GM18511 (cell line): ENCODE results near the gene REG3G.
A peak's percentile ranks its signal among the peaks of the same experiment; 100 is the strongest.

ENCODE experiments used
- ATAC-seq: cut with Tn5 transposase; IDR thresholded peaks from one replicate; pipeline ENCODE4 v1.9.1; 2021; ENCODE audit warnings: mild to moderate bottlenecking, moderate library complexity; ENCODE audit not compliant: unreplicated experiment

Gene REG3G

DNA sequence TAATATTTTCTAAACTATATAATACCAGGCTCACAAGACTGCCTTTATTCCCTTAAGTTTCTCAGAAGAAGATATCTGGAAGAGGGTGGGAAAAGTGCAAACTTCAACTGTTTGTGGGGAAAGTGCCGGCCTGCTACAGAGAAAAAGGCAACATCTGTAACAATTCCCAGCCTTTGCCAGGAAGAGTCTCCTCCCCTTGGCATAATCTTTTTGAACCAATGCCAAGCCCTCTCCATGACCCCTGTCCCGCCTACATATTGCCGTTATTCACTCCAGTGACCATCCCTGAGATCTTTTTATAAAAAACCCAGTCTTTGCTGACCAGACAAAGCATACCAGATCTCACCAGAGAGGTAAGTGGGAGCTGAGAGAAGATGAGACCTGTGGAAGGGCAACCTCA lies at the start of gene REG3G:
Gene REG3G, plus strand, starts transcription at position 282 of the 400 bp plus-strand sequence. CDS start 392 bp downstream, outside the sequence.
- no peak for ATAC-seq

DNA sequence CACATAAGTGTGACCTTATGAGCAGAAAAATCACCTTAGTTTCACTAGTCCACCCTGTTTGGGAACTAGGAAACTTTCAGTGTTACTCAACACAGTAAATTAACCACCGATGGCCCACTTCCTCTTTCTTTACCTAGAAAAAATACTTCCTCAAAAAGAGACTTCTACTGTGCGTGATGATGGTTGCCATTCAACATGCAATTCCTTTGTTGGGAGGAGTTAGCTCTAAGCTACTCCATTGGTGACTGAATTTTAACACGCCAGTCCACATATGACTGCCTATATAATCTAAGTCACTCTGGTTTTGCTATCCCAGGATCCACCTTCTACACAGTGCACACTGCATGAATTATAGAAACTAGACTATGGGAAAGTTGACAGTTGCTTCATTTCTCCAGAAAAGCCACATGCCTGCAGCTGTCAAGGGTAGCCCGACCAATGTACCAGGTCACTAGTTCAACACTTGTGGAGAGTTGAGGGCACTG lies 47.8 kb upstream of the REG3G start:
- ATAC-seq, result peak; percentile 95

DNA sequence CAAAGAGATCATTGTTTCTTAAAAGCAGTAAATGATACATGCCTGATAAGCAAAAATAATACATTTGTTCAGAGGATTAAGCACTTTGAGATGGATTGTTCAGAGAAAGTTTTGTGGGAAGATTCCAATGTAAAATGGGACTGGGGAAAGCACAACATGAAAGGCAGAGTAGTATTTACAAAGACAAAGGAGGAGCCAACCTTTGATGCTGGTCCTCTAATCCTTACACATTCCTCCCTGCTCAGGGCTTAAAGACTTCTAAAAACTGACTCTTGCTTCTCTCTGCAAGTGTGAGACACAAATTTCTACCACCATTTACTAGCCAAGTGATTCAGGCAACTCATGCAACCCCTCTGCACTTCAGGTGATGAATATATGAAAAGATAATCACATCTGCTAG lies 47.2 kb upstream of the REG3G start:
- no peak for ATAC-seq

DNA sequence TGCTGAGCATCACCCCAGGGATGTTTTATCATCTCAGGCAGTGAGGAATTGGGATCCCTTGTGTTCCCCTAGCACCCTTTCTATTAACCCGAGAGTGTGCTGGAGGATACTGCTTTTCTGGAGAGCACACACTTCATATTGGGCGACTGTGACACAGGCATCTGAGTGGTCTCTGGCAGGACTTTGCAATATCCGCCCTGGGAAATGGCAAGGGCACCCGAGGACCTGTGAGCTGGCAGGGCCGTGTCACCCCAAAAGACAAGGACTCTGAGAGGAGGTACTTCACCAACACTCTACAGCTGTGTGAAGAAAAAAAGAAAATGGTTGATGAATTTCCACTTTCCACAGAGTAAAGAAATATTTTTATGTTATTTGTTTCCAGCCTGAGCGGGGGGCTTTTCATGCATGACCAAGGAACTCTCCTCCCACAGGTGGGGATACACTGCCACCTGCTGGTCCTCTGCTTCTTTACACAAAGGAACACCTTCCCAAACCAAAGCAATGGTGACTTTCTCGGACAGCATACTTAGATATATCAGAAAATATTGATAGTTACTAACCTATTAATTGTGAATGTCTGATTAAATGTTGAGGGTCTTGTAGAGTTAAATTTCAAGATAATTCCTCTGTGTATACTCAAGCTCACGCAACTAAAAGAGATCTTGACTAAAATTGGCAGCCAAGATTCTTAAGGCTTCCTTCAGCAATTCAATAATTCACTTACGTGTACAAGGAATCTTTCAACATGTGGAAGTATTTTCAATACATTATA lies 45.9 kb upstream of the REG3G start:
- peak; percentile 40 for ATAC-seq

DNA sequence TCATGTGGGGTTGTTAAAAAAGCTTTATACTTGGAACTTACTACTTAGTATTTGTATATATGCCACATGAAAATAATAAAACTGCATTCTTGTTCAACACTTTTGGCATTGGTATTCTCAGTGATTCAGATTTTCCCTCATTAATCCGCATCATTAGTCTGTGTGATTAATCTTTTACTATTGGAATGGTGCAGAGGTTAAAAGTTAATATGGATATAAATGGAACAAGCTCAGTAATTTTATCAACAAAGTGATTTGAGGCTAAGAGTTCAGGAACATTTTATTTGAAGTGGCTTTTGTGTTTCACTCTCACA lies 45.4 kb upstream of the REG3G start:
- ATAC-seq, result no peak

DNA sequence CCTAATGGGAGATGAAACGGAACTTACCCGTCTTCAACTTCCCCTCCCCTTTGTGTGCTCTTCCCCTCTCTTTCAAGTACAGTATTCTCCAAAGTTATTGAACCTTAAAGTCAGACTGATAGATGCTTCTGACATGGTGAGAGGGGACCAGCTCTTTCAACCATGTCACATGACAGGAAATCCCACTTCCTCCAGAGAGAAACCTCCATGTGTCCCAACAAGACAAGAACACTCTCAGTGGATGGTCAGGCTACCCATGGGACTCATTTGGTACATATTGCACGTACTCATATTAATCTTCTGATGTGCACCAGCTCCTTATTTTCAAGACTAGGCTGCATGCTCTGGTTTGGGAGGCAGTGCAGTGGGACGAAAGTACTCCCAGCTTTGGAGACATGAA lies 44.6 kb upstream of the REG3G start:
- ATAC-seq, result no peak

DNA sequence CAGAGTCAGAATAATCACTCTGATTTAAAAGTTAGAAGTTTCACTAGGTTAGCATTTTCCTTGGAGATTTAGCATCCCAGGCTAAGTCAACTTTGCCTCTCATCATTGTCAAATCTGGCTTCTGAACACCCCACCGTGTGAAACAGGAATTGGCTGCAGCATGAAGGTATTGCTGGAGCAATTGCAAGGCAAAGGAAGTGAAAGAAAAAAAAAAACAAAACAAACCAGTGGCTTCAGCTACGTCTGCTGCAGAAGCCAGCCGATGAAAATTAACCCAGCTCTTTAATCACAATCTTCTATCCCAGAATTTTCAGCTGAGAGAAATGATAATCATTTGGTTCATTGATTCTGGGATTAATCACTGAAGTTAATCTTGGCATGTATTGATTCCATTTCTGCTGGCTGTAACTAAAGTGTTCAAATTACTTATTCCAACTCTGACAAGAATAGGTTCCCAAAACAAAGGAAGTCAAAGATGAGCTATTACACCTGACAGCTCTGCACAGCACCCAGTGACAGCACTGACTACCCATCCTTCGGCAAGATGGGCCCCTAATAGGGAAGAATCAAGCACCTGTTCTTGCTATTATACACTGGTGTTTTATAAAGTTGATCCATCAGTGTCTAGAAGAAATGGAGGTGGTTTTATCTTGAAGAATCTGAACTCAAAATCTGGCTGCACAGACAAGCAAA lies 42.7 kb upstream of the REG3G start:
- ATAC-seq, result no peak

DNA sequence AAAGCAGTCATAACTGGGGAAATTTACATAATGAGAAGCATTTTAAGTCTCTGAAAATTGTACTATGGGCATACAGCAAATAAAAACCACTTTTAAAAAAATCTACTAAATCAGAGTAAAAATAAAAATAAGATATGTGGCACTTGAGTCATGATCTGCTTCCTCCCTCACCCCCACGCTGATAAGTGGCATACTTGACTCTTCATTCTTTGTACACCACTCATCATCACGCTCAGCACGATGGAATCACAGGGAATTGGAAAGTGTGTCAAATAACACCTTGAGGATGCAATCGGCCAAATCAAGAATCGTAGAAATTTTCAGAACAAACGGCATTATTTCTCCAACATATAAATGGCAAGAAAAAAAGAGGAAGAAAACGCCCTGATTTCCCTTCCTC lies 41.1 kb upstream of the REG3G start:
- no peak for ATAC-seq

DNA sequence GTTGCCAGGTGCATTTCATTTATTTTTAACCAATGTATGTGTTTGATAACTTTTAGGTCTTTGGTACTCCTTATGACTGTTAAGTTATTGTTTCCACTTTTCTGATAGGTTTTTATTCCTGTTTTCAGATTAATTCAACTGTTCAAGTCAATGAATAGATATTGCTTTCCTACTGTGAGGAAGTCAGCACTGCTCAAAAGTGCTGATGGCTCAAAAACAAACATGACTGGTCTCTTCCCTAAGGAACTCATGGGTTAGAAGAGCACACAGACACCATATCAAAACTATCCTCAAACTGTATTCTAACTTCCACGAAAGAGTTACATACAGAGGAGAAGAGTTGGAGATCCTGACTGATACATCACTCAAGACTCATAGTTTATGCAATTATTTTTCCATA lies 39.9 kb upstream of the REG3G start:
- no peak for ATAC-seq

DNA sequence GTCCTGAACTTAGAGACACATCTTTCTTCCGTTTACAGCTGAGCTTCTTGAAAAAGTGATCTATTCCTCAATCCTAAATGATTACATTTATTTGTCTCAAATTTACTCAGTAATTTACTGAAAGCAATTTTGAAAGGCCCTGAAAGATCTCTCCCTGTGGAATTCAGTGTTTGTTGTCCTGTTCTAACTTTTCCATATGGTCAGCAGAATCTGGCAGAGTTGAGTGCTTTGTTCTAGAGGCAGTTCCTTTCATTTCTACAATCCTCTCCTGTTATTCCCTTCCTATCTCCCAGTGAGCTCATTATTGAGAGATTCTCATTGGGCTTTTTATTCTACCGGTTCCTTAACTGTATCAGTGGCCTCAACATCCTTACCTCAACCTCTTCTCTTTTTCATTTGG lies 36.5 kb upstream of the REG3G start:
- ATAC-seq, result no peak

DNA sequence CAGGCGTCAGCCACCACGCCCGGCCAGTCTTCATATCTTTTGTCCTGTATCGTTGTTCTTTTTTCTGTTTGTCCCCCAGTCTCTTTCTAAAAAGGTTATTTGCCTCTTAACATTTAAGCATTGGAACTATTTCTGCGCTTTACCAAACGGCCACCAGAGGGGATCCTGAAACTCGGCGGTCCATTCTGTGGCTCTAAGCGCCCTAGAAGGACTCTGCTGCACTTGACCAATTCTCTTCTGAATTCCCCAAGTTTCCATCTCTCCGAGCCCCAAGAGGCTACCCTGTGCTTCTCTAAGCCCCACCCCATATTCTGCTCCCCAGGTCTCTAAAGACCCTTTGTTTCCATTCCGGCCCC lies 33.1 kb upstream of the REG3G start:
- ATAC-seq, result no peak

DNA sequence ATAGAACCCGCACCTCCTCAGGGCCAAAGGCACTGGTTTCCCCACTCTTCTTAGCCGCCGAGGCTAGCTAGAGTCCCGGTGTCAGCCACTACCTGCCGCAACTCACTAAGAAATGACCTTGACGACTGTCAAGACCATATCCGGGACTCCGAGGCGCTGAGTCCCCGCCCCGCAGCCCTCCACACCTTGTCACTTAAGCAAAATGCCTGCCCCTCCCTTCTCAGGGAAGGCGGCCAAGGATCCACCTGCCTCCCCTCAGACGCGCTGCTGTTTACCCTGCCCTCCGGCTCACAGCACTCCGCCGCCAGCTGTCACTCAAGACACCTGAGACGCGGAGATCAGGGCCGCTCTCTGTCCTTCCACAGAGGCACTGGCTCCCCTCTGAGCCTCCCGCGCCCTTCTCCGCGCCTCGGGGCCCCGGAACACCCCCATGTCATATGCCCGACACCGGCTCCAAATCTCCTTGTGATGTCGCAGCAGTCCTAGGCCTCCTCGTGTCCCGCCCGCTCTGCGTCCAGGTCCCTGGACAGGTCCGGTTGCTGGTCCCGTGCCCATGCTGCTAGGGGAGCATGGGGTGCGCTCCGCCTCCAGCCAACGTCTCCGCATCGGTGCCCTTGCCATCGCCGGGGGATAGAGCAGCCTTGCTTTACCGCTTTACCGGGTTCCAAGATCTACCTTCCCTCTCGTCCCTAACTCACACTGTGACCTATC lies 32.5 kb upstream of the REG3G start:
- ATAC-seq, result no peak

DNA sequence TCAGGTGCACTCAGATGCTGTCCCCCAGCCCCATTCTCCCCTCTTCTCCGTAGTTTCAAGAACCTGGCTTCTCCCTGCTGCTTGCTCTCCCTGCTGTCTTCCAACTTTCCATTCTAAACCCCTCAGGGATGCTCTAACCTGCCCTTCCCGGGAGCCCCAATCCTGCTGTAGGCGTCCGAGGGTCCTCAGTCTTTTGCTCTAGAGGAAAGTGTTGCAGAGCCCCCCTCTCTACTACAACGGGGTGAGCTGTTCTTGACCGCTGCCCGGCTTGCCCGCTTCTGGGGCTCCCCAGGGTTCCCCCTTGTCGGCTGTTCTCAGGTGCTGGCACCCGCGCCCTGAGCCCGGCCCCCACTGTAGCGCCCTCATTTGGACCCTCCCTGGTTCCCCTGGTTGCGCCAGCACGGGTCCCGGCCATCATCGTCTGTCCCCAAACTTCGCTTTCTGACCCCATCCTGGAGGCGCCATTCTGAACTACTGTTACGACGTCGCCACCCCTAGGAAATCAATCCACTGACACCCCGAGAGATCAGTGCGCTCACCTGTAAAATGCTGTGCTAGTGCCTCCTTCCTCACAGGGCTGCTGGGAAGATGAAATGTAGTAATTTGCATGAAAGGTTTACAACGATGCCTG lies 31.9 kb upstream of the REG3G start:
- no peak for ATAC-seq

DNA sequence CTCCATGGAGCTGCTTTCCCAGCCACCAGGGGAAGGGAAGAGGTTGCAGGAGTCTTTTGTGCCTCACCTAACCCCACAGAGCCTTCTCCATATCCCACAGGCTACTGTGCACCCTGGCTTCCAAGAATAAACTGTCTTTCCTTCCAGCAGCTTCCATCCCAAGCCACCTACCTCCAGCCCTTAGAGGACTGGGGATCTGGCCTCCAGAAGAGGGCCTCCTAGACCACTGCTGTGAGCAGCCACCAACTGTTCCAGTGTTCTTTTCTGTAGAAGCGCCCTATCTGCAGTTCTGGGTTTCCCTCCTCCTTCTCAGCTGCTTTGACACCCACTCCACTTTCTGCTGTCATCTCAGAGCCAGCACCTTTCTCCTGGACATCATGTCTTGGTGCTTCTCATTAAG lies 30.7 kb upstream of the REG3G start:
- ATAC-seq, result no peak

DNA sequence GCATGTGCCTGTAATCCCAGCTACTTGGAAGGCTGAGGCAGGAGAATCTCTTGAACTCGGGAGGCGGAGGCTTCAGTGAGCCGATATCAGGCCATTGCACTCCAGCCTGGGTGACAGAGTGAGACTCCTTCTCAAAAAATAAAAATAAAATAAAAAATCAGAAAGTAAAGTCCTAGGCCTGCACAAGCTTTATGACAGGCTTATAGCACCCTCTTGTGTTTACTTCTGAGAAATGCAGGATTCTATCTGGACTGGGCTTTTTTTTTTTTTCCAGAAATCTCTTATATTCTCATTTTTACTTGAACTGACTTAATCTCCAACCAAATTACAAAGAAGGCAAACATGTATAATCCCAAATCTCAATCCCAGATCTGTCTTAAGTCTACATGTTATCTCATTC lies 26.1 kb upstream of the REG3G start:
- ATAC-seq, result no peak

DNA sequence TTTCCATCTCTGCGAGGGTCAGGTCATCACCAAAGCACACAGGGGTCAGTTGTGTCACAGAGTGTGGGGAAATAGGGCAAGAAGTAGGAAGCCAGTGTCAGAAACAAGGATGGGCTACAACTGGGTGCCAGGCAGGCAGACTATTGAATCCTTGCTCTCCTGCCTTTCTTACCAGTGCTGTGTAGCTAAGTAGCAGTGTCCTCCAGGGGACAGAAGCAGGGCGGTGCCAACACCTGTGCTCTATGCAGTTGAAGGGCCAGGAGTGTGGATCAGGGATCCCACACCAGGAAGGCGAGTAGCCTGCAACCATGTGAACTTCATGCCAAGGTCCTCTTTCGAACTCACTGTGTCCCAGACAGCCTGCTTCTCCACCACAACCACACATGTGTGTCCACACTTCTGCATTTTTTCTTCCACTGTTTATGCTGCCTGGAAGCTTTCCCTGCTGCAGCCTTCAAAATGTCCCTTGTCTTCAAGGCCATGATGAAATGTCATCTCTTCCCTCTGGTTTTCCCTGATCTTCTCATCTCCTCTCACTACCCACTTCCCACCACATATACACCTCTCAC lies 25.4 kb upstream of the REG3G start:
- ATAC-seq, result no peak

DNA sequence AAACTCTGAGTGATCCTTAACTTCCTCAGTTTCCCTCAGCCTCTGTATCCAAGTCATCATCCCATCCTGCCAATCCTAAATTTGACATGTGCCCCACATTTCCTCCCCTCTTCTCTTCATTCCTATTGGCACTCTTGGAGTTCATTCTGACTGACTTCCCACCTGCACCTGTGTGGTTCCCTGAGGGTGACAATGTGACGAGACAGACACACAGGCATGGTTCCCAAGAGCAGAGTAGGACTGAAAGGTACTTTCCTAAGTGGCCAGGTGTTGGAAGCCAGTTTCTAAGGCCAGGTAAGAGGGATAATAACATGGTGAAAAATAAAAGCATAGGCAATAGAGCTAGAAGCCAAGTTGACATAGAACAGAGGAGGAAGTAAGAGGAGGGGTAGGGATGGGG lies 24.2 kb upstream of the REG3G start:
- no peak for ATAC-seq

DNA sequence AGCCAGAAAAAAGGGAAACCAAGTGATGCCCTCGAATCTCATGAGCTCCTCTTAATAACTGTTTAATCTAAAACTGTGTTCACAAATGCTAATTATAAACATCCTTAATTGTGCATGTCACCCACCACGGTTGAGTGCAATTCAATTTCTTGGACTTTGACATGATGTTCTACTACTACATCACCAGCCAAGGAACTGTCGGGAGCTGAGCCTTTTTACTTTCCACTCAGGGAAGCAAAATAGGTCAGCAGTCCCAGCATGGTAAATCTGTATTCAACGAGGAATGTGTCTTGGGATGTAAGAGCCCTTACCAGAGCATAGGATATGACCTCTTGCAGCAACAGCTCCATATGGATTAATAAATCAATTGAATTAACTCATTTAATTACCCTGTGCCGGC lies 20.8 kb upstream of the REG3G start:
- ATAC-seq, result no peak

DNA sequence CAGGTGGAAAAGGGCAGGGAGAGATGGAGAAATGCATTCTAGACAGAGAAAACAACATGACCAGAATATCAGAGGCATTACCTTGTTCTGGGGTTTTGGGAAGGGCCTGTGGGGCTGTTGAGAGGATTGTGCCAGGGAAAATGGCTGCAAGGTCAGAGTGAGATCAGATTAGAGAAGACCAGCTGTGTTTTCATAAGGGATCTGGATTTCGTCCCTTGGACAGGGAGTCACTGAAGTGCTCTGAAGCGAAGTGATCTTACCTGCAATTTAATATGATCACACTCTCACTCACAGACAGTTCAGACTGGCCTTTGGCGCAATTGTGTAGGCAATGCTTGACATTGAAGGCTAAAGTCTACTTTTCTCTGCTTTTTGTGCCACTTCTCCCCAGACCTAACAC lies 20.3 kb upstream of the REG3G start:
- ATAC-seq, result no peak

DNA sequence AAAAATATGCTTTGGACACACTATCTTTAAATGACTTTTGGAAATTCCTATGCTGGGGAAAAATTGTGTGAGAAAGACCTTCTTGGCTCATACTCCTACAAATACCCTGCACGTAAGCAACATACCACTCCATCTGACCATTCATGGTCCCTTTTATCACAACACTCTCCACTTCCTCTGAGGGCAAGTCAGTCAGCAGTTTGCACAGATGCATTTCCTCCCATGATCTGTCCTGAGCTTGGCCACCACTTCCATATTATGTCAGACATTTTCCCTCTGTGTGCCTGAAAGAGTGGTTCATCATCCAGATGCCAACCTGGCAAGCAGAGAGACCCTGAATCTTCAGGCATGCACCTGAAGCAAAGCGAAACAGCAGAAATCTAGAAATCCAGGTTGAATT lies 16.1 kb upstream of the REG3G start:
- no peak for ATAC-seq

DNA sequence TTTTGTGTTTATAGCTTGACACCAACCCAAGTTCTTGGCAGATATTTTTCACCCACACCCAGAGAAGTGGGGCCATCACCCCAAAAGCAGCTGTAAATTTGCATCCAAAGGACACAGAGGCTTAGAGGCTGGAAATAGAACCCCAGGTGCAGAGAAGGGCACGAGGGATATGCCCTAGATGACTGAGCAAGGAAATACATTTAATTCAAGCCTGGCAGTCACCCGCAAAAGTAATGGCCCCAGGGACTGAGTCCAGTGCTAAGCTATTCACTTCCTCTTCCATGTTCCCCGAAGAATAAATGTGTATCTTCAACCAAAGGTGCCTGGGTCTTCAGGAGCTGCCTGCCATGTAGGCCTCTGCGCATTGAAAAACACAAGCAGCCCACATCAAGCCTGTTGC lies 14.0 kb upstream of the REG3G start:
- ATAC-seq, result no peak
